ENCODE data around the gene PHC2. TPM values are rescaled to one million over a fixed set of nuclear protein-coding genes. Genes with fewer than 3 reads are reported as not detected.

Gene PHC2
- total and polyA plus RNA-seq, 2 of the 13 experiments (the other 11 are each of a cell fraction or from before 2014, with no cell fraction given): 52.5 to 84.9 TPM

GRCh38 chr1:33298623-33299277 lies 132.1 kb downstream of the PHC2 start (continued):
- TF ChIP-seq ZNF276 (CRISPR knock-in tag; IDR thresholded peaks at IDR 0.05; ENCODE audit: low read depth) (no peak), ZNF121 (CRISPR knock-in tag; IDR thresholded peaks at IDR 0.05) (no peak), SMC3 (IDR thresholded peaks at IDR 0.05; ENCODE audit: low read length) (peak; percentile 75), RFX5 (IDR thresholded peaks at IDR 0.05; ENCODE audit: low read depth, low read length) (no peak), TRIM24 (CRISPR knock-in tag; IDR thresholded peaks at IDR 0.05) (no peak), ESRRA (CRISPR knock-in tag; IDR thresholded peaks at IDR 0.05; ENCODE audit: low read depth) (no peak), ZNF484 (CRISPR knock-in tag; IDR thresholded peaks at IDR 0.05; ENCODE audit: borderline replicate concordance, low read depth) (no peak), EED (CRISPR knock-in tag; IDR thresholded peaks at IDR 0.05) (no peak), SCMH1 (CRISPR knock-in tag; IDR thresholded peaks at IDR 0.05; ENCODE audit: borderline replicate concordance) (no peak), ZNF614 (CRISPR knock-in tag; IDR thresholded peaks at IDR 0.05; ENCODE audit: borderline replicate concordance) (no peak), STAG1 (CRISPR knock-in tag; IDR thresholded peaks at IDR 0.05) (peak; percentile 71), RXRB (CRISPR knock-in tag; IDR thresholded peaks at IDR 0.05; ENCODE audit: borderline replicate concordance) (no peak), ELF1 (CRISPR knock-in tag; IDR thresholded peaks at IDR 0.05) (no peak), GATAD1 (CRISPR knock-in tag; IDR thresholded peaks at IDR 0.05) (no peak), ZNF234 (CRISPR knock-in tag; conservative IDR thresholded peaks at IDR 0.05) (no peak), ZNF674 (CRISPR knock-in tag; IDR thresholded peaks at IDR 0.05; ENCODE audit: low read depth) (no peak), ZNF251 (CRISPR knock-in tag; IDR thresholded peaks at IDR 0.05) (no peak), SYNCRIP (IDR thresholded peaks at IDR 0.05; ENCODE audit: insufficient read depth, low read depth, low read length) (no peak), MXD4 (CRISPR knock-in tag; IDR thresholded peaks at IDR 0.05) (no peak), MXI1 (IDR thresholded peaks at IDR 0.05; ENCODE audit: borderline replicate concordance, low read depth, low read length) (no peak), SIN3B (IDR thresholded peaks at IDR 0.05; ENCODE audit: low read length) (no peak), ONECUT2 (CRISPR knock-in tag; IDR thresholded peaks at IDR 0.05) (no peak), GFI1 (CRISPR knock-in tag; IDR thresholded peaks at IDR 0.05; ENCODE audit: borderline replicate concordance) (no peak)
- TF ChIP-seq, protein P1, sequence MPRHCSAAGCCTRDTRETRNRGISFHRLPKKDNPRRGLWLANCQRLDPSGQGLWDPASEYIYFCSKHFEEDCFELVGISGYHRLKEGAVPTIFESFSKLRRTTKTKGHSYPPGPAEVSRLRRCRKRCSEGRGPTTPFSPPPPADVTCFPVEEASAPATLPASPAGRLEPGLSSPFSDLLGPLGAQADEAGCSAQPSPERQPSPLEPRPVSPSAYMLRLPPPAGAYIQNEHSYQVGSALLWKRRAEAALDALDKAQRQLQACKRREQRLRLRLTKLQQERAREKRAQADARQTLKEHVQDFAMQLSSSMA (CRISPR knock-in tag; IDR thresholded peaks at IDR 0.05): no peak
- TF ChIP-seq, protein P2, sequence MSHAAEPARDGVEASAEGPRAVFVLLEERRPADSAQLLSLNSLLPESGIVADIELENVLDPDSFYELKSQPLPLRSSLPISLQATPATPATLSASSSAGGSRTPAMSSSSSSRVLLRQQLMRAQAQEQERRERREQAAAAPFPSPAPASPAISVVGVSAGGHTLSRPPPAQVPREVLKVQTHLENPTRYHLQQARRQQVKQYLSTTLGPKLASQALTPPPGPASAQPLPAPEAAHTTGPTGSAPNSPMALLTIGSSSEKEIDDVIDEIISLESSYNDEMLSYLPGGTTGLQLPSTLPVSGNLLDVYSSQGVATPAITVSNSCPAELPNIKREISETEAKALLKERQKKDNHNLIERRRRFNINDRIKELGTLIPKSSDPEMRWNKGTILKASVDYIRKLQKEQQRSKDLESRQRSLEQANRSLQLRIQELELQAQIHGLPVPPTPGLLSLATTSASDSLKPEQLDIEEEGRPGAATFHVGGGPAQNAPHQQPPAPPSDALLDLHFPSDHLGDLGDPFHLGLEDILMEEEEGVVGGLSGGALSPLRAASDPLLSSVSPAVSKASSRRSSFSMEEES (CRISPR knock-in tag; IDR thresholded peaks at IDR 0.05): no peak
- TF ChIP-seq, protein P3, sequence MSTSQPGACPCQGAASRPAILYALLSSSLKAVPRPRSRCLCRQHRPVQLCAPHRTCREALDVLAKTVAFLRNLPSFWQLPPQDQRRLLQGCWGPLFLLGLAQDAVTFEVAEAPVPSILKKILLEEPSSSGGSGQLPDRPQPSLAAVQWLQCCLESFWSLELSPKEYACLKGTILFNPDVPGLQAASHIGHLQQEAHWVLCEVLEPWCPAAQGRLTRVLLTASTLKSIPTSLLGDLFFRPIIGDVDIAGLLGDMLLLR (CRISPR knock-in tag; IDR thresholded peaks at IDR 0.05): no peak
- TF ChIP-seq, protein P4, sequence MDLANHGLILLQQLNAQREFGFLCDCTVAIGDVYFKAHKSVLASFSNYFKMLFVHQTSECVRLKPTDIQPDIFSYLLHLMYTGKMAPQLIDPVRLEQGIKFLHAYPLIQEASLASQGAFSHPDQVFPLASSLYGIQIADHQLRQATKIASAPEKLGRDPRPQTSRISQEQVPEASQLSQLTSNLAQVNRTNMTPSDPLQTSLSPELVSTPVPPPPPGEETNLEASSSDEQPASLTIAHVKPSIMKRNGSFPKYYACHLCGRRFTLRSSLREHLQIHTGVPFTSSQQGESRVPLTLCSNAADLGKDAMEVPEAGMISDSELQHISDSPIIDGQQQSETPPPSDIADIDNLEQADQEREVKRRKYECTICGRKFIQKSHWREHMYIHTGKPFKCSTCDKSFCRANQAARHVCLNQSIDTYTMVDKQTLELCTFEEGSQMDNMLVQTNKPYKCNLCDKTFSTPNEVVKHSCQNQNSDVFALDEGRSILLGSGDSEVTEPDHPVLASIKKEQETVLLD (CRISPR knock-in tag; IDR thresholded peaks at IDR 0.05; ENCODE audit: low read depth): no peak

Measured in HepG2 (cell line).